A172 (cell line): ENCODE measurements around the gene LHX3. TPM values are rescaled to one million over a fixed set of nuclear protein-coding genes. Genes with fewer than 3 reads are reported as not detected.
A peak's percentile ranks its signal among the peaks of the same experiment; 100 is the strongest.

Experiments used
- DNase-seq: peaks from one replicate; pipeline ENCODE4 v3.0.0-alpha.2; 2015; ENCODE audit warnings: low spot score
- total RNA-seq: library from RNA; depleted of rRNA; stranded (reverse); fragments of >200 nt; shearing (Covaris generic); gene quantifications from 2 replicates; pipeline ENCODE4 v1.2.3, GENCODE V29; 2014

Gene LHX3
- total RNA-seq, 1 experiment from 2014 or later = not detected

- DNase-seq = no peak
Observed at GRCh38 chr9:136226680-136227407, 21.9 kb upstream of the LHX3 start.

GRCh38 chr9:136225748-136226679 lies 21.1 kb upstream of the LHX3 start:
- peak; percentile 44 for DNase-seq

DNA sequence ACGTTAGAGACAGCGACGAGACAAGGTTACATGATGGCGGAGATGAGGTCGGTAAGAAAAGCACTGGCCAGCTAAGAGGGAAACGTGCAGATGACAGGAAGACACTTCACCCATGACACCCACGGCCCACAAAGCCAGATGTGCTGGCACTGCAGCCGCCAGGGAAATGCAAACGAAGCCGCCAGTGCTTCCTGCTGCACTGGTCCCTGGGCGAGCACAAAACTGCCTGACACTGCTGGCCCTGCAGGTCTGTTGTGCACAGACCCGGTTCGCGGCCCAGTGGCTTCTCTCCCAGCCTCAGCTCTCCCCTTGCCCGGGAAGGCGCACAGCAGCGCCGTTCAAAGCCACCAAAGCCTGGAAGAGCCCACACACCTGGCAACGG lies 20.4 kb upstream of the LHX3 start:
- DNase-seq = no peak

DNA sequence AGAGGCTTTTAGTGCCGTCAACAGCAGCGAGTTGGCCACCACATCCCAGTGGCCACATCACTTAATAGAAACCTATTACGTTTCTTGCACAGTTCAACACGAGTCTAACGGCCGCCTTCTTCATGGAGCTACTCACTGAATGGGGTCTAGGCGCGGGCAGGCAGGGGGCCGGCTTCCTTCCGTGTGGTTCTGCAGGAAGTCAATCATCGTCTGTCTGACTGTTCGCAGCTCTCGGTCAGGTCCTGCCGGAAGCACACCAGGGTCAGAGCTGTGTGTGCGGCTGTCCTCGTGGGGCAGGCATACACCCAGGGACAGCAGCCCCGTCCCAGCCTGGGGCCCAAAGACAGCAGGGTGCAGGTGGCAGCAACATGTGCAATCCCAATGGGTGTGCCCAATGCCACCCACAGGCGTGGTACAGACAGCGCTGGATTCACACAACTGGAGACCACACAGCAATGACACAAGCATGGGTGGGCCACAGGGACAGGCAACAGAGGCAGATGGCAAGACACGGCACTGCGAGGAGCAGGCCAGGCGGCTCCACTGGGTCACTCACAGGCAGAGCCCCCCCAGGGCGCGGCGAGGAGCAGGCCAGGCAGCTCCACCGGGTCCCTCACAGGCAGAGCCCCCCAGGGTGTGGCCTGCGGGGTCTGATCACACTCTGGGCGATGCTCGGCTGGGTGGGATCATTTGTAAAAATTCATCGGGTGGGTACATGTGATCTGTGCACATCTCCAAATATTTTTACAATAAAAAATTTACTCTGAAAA lies 19.1 kb upstream of the LHX3 start:
- DNase-seq = no peak

- no peak for DNase-seq
Observed at GRCh38 chr9:136222906-136223285, 18.0 kb upstream of the LHX3 start.

- DNase-seq = no peak
Observed at GRCh38 chr9:136222166-136222905, 17.4 kb upstream of the LHX3 start.

DNA sequence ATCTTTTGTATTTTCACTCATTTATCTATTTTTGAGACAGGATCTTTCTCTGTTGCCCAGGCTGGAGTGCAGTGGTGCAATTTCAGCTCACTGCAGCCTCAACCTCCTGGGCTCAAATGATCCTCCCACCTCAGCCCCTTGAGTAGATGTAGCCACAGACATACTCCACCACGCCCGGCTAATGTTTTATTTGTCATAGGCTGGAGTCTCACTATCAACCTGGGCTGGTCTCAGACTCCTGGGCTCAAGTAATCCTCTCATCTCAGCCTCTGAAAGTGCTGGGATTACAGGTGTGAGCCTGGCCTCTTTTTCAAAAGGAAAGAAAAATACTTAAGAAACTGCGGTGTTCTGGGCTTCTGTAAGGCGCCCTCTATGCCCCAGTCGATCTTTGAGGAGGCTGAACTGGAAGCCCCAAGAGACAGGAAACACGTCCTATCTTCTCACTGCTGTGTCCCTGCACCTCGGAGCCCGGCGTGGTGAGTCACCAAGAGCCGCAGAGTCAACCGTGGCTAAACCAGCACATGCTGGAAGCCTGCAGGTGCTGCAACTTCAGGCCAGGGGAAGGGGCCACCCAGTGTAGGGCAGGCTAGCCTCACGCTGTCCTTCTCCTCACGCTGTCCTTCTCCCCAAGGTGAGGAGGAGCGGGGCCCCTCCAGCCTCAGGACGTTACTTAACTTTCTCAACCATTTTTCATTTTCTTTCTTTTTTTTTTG lies 15.2 kb upstream of the LHX3 start:
- peak; percentile 93 for DNase-seq

DNA sequence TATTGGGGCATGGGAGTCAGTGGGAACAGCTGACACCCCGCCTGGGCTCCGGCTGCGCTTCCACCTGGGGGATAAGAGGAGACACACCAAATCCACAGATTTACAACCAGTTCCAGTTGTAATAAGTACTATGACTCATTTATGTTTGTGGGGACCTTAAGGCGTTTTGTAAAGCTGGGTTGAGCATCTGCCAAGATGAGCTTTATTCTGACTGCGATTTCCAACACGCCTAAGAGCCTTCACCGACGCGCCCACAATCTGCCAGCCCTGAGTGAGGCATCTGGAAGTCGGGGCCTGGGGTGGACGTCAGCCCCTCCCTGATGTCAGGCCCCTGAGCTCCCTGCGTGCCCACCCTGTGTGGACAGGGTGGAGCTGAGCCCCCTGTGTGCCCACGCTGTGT lies 14.3 kb upstream of the LHX3 start:
- peak; percentile 96 for DNase-seq

GRCh38 chr9:136218673-136219072 lies 13.7 kb upstream of the LHX3 start:
- no peak for DNase-seq

DNA sequence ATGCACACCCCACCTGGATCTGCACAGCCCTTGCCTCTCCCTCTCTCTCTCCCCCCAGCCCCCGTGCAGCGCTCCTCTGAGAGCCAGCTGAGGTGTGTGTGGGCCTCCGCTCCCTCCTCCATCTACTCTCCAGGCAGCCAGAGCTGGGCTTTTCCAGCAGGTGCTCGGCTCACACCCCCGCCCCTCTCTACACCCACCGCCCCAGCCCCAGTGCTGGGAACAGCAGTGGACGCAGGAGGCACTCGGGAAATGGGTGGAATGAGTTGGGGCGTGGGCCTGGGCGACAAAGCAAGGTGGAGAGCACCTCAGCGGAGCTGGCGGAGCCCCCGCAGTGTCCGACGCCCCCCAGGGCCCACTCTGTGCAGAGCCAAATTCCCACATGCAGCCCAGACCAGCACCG lies 13.3 kb upstream of the LHX3 start:
- no peak for DNase-seq

DNA sequence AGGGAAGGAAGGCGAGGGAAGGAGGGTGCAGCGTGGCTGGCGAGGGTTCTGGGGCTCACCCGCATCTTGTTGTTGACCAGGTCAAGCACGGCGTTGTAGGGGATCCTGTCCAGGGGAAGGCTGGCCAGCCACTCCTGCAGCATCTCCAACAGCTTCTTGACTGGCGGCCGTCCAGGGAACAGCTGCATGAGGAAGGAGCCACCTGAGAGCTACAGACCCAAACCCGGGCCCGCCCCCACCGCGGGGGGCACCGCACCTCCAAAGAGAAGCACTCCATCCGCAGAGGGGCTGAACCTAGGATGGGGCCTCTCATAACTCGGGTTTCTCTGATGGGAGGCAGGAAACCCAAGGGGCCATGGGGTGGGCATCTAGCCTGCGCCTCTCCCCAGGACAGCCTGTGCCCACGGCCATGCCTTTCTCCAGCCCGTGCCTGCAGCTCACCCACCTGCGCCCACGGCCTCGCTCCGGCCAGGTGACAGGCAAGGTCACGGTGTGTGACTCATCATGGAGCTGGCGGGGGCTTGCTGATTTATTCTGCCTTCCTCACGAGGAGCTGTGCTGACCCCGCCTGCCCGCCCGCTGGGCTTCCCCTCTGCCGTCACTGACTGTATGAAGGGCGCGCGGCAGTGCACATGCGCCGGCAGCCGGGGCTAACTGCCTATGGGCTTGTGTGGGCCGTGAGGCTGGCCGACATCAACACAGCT lies 11.8 kb upstream of the LHX3 start:
- no peak for DNase-seq

- no peak for DNase-seq
Observed at GRCh38 chr9:136213733-136214132, 8.8 kb upstream of the LHX3 start.

- no peak for DNase-seq
Observed at GRCh38 chr9:136212345-136212950, 7.5 kb upstream of the LHX3 start.

DNA sequence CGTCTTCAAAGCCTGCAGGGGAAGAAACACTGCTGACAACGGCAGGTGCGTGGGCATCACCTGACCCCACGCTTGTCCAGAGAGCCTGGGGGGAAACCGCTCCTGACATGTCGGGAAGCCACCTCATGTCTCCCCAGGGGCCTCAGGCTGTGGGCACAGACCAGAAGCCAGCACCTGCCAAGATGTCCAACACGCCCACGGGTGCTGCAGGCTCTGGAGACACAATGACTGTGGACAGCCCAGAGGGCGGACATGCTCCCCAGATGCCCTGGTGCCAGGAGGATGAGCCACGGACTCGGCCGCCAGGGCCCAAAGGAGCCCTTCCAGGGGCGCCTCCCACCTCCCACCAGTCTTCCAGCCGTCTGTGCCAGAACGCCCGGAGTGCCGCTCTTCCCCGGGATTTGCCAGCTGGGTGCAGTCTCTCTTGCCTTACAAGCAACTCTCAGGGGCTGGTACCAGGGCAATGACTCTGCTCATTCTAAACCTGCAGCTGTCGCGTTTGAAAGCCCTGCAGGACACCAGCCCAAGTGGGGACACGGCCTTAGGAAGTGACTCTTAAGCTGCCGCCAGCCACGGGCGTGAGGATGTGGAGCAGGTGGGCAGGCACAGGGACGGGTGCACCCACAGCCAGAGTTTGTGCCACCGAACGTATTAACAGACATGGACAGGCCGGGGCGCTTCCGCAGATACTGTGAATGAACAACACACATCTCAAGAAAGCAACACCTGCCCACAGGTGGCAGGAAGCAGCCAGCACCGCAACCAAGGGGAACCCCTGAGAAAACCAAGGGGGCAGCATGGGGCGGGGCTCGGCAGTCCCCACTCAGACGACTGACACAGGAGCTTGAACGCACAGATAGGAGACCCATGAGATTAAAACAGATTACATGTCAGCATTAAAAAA lies 6.8 kb upstream of the LHX3 start:
- no peak for DNase-seq

GRCh38 chr9:136211006-136211405 lies 6.1 kb upstream of the LHX3 start:
- DNase-seq = no peak

GRCh38 chr9:136210276-136210675 lies 5.3 kb upstream of the LHX3 start:
- DNase-seq = no peak

DNA sequence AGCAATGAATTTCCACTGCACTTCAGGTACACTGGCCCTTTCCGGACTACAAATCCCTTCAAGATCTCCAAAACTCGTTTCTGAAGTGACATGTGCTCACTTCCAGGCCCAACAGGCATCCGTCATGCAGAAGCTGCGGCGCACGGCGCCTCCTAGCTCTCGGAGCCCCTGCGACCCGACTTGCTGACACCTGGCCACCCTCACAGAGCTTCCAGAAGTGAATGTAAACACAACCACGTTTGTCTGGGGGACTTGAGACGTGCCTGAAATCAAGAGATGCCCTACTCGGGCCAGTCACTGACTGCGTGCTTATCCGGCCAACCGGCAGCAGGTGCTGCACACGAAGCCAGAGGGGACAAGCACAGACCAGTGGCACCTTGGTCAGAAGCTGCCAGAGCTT lies 4.9 kb upstream of the LHX3 start:
- no peak for DNase-seq

DNA sequence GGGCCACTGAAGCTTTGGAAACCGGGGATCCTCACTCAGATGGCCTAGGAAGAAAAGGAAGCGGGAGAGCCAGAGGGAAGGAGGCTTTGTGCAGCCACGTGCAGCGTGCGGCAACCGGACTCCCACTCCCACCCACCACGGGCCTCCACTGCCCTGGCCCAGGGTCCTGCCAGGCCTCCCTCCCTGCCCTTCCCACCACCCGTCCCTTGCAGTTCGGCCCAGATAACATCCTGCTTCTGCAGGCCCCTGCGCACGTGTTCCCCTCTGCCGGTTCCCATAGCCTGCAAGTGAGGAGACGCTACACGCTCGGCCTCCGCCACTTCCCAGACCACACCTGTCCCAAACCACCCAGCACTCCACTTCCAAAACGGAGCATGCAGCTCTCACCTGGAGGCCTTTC lies 4.3 kb upstream of the LHX3 start:
- no peak for DNase-seq

DNA sequence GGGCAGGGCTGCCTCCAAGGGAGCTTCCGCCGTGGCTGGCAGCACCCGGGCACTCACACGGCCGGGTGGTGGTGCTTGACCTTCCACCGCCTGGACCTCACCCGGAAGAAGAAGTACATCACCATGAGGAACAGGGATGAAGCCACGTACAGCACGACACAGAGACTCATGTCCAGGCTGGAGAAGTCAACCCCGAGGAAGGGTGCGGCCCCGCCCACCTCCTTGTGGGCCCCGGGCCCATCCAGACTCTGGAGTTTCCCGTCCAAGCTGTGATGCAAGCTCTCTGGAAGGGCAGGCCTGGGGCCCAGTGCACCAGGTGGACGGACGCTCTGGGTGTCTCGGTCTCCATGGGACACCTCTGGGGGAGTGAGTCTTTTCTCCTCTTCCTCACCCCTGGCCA lies 3.7 kb upstream of the LHX3 start:
- DNase-seq = no peak
